PC-3 (cell line): ENCODE measurements around the gene GNAZ. TPM values are rescaled to one million over a fixed set of nuclear protein-coding genes. Genes with fewer than 3 reads are reported as not detected.

Experiments used
- ATAC-seq: fragments of 200-7000 bp; cut with Tn5 transposase; 2 replicates; pipeline ENCODE4 v1.9.1; 2020; ENCODE audit warnings: mild to moderate bottlenecking, moderate library complexity
- BruUV-seq: library from RNA; stranded (reverse); fragments of 400-500 nt; replicated peaks from 2 replicates; lab custom pipeline; 2021; lab: Mats Ljungman, UMichigan
- CTCF ChIA-PET: fragments of 300-600 bp; sonication (Branson Sonifier 250); formaldehyde crosslinking; loops from one replicate; lab custom pipeline; 2022; ENCODE audit warnings: antibody characterized with exemption; lab: Charles Lee
- POLR2A ChIA-PET: fragments of 300-600 bp; sonication (Branson Sonifier 250); formaldehyde crosslinking; loops from one replicate; lab custom pipeline; 2022; ENCODE audit warnings: antibody characterized with exemption; ENCODE audit not compliant: unreplicated experiment; lab: Charles Lee
- DNase-seq: peaks from one replicate; pipeline ENCODE4 v3.0.0-alpha.2; 2015
- H2AFZ ChIP-seq: fragments of 300-600 bp; sonication (generic); 2 replicates; pipeline ENCODE4 v1.6.0; 2016; ENCODE audit warnings: antibody characterized with exemption, low read length
- H3F3A ChIP-seq: fragments of 300-600 bp; sonication (generic); one replicate; pipeline ENCODE4 v1.6.0; 2017; ENCODE audit warnings: antibody characterized with exemption, low read length, control low read depth, mild to moderate bottlenecking; ENCODE audit not compliant: unreplicated experiment
- H3K27ac ChIP-seq: fragments of 300-600 bp; sonication (generic); 2 replicates; pipeline ENCODE4 v1.5.1; 2016; ENCODE audit warnings: mild to moderate bottlenecking, low read length
- H3K27me3 ChIP-seq: fragments of 300-600 bp; sonication (generic); 2 replicates; pipeline ENCODE4 v1.6.1; 2016; ENCODE audit warnings: low read length, mixed read lengths
- H3K36me3 ChIP-seq: fragments of 300-600 bp; sonication (generic); 2 replicates; pipeline ENCODE4 v1.6.1; 2016; ENCODE audit warnings: low read depth, mixed run types, low read length, mixed read lengths
- H3K4me1 ChIP-seq: fragments of 300-600 bp; sonication (generic); 2 replicates; pipeline ENCODE4 v1.5.1; 2016; ENCODE audit warnings: low read length; ENCODE audit not compliant: insufficient read depth
- H3K4me2 ChIP-seq: fragments of 300-600 bp; sonication (generic); 2 replicates; pipeline ENCODE4 v1.6.0; 2016; ENCODE audit warnings: low read length
- H3K4me3 ChIP-seq: fragments of 300-600 bp; sonication (generic); 2 replicates; pipeline ENCODE4 v1.5.1; 2016; ENCODE audit warnings: mild to moderate bottlenecking, low read length, mixed read lengths
- H3K79me2 ChIP-seq: fragments of 300-600 bp; sonication (generic); 2 replicates; pipeline ENCODE4 v1.6.1; 2017; ENCODE audit warnings: low read length, mixed read lengths
- H3K9ac ChIP-seq: fragments of 300-600 bp; sonication (generic); 2 replicates; pipeline ENCODE4 v1.6.0; 2016; ENCODE audit warnings: mild to moderate bottlenecking, low read length
- H3K9me2 ChIP-seq: fragments of 300-600 bp; sonication (generic); replicated peaks from 2 replicates; pipeline ENCODE4 v1.6.1; 2016; ENCODE audit warnings: mixed run types, low read length, mixed read lengths
- H3K9me3 ChIP-seq: fragments of 300-600 bp; sonication (generic); 2 replicates; pipeline ENCODE4 v1.6.1; 2016; ENCODE audit warnings: low read length, mixed read lengths
- H4K20me1 ChIP-seq: fragments of 300-600 bp; sonication (generic); 2 replicates; pipeline ENCODE4 v1.6.1; 2016; ENCODE audit warnings: low read length, mixed read lengths
- EZH2 ChIP-seq: fragments of 300-600 bp; sonication (generic); IDR thresholded peaks from one replicate; pipeline ENCODE4 v1.6.1; 2017; ENCODE audit warnings: antibody characterized with exemption, mild to moderate bottlenecking, low read length; ENCODE audit not compliant: unreplicated experiment
- EZH2phosphoT487 ChIP-seq: fragments of 300-600 bp; sonication (generic); IDR thresholded peaks from 2 replicates; pipeline ENCODE4 v1.6.1; 2018; ENCODE audit warnings: mild to moderate bottlenecking, antibody characterized with exemption, low read length, borderline replicate concordance
- intact Hi-C: fragments of 100-400 bp; cut with micrococcal nuclease; formaldehyde crosslinking; loops from 2 replicates; pipeline ENCODE4 v1.9.0; 2023
- total RNA-seq: library from RNA; depleted of rRNA; stranded (reverse); fragments of >200 nt; gene quantifications from 2 replicates; pipeline ENCODE4 v1.2.3, GENCODE V29; 2014
- TF ChIP-seq, protein P1 (sequence below): fragments of 300-600 bp; sonication (generic); conservative IDR thresholded peaks from 2 replicates; pipeline ENCODE4 v1.5.1; 2017; ENCODE audit warnings: antibody characterized with exemption, low read depth, mild to moderate bottlenecking, low read length

The GNAZ gene
- total RNA-seq, 1 experiment from 2014 or later: 14.4 TPM

DNA sequence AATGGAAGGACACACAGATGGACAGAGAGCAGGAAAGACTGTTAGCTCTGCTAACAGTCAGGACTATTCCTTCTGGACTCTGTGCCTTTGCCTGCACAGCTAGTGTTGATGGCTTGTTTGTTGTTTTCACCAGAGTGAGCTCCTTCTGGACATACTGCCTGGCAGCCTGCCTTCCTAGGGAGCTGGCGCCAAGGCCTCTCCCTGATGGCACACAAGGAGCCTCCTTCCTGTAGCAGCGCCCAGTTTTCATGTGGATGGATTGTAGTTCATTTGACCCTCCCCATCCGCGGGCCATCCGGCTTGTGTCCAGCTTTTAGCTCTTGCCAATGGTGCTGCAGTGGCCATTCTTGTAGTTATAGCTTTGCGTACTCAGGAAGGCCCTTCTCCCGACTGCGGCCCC lies 93.3 kb downstream of the GNAZ start:
- intact Hi-C loops: no loop called here
- Histone ChIP-seq H3K9me3 (no peaks in the 10 kb centered on the region), H3K27me3 (no peaks in the 10 kb centered on the region), H3F3A (no peaks in the 10 kb centered on the region), H3K79me2 (no peaks in the 10 kb centered on the region), H3K36me3 (no peaks in the 10 kb centered on the region), H3K4me3 (no peak overlapping the region), H3K27ac (no peak overlapping the region), H2AFZ (no peak overlapping the region), H3K9ac (no peak overlapping the region), H4K20me1 (no peaks in the 10 kb centered on the region), H3K9me2 (no peaks in the 10 kb centered on the region), H3K4me1 (no peaks in the 10 kb centered on the region), H3K4me2 (no peak overlapping the region)
- POLR2A ChIA-PET: no interaction called here
- DNase-seq (no peak), ATAC-seq (no peak)
- TF ChIP-seq EZH2: no peak
- TF ChIP-seq EZH2phosphoT487: no peak
- TF ChIP-seq, protein P1, sequence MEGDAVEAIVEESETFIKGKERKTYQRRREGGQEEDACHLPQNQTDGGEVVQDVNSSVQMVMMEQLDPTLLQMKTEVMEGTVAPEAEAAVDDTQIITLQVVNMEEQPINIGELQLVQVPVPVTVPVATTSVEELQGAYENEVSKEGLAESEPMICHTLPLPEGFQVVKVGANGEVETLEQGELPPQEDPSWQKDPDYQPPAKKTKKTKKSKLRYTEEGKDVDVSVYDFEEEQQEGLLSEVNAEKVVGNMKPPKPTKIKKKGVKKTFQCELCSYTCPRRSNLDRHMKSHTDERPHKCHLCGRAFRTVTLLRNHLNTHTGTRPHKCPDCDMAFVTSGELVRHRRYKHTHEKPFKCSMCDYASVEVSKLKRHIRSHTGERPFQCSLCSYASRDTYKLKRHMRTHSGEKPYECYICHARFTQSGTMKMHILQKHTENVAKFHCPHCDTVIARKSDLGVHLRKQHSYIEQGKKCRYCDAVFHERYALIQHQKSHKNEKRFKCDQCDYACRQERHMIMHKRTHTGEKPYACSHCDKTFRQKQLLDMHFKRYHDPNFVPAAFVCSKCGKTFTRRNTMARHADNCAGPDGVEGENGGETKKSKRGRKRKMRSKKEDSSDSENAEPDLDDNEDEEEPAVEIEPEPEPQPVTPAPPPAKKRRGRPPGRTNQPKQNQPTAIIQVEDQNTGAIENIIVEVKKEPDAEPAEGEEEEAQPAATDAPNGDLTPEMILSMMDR: no peak
- CTCF ChIA-PET: no interaction called here
- no TSS peak for BruUV-seq

DNA sequence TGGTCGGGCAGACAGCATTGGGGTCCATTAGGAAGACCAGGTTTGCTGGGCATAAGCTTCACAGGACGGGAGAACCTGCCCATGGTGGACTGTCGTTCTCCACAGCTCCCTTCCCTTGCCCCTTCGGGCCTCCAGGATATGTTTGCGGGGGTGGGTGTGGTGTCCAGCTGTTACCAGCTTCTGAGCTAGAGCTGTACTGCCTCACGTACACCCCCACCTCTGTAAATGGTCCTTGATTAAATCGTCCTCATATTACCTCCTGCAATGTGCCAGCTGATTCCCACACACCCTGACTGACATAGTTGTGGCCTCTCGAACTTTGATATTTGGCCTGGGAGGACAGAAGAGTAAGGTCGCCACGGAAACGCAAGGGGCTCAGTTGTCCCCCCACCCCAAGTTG lies 93.8 kb downstream of the GNAZ start:
- Histone ChIP-seq H4K20me1 (no peaks in the 10 kb centered on the region), H2AFZ (no peak overlapping the region), H3K79me2 (no peaks in the 10 kb centered on the region), H3K4me1 (no peaks in the 10 kb centered on the region), H3K9me3 (no peaks in the 10 kb centered on the region), H3F3A (no peaks in the 10 kb centered on the region), H3K4me3 (no peak overlapping the region), H3K4me2 (no peak overlapping the region), H3K9ac (no peak overlapping the region), H3K9me2 (no peaks in the 10 kb centered on the region), H3K36me3 (no peaks in the 10 kb centered on the region), H3K27ac (no peak overlapping the region), H3K27me3 (no peaks in the 10 kb centered on the region)
- ATAC-seq: no peak
- TF ChIP-seq, protein P1: no peak
- TF ChIP-seq EZH2phosphoT487 (no peak), EZH2 (no peak)
- no peak for DNase-seq
- ChIA-PET POLR2A (no interaction called here), CTCF (no interaction called here)
- no TSS peak for BruUV-seq
- intact Hi-C loops: no loop called here

DNA sequence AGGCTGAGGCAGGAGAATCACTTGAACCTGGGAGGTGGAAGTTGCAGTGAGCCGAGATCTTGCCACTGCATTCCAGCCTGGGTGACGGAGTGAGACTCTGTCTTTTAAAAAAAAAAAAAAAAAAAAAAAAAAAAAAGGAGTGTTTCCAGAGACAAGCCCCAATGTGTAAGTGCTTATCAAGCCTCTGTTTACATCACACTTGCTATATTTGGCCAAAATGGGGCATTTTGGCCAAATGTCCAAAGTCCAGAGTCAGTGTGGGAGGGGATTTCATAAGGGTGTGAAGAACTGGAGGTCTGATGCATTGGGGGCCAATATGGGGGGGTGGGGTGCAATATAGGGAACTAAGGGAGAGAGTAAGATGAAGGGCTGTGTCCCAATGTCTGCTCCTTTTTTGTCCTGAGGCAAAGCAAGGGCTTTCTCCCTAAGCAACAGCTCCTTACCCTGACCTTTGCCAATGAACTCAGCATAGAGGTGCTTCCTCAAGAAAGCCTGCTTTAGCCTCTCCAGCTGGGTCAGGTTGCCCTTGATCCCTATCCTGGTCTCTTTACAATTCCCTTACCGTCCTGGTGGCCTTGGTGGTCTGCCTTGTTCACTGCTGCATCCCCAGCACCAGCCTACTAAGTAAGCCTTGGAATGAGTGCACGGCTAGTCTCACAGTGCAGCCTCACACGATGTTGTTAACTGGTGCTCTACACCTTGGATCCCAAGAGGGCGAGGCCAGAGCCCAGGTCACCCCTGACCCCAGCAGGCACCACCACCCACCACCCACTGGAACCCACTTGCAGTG lies 95.9 kb downstream of the GNAZ start:
- H3F3A ChIP-seq: no peaks in the 10 kb centered on the region
- ChIA-PET CTCF (no interaction called here), POLR2A (no interaction called here)
- H3K9me3 ChIP-seq: no peaks in the 10 kb centered on the region
- ATAC-seq (no peak), DNase-seq (no peak)
- no peak overlapping the region for H3K4me2 ChIP-seq
- no peak overlapping the region for H3K9ac ChIP-seq
- H3K36me3 ChIP-seq: no peaks in the 10 kb centered on the region
- no peaks in the 10 kb centered on the region for H3K4me1 ChIP-seq
- H3K4me3 ChIP-seq: no peak overlapping the region
- no peaks in the 10 kb centered on the region for H4K20me1 ChIP-seq
- TF ChIP-seq, protein P1: no peak
- TF ChIP-seq EZH2: no peak
- no peak for TF ChIP-seq EZH2phosphoT487
- no TSS peak for BruUV-seq
- no peaks in the 10 kb centered on the region for H3K79me2 ChIP-seq
- no peak overlapping the region for H3K27ac ChIP-seq
- no peak overlapping the region for H2AFZ ChIP-seq
- no peaks in the 10 kb centered on the region for H3K9me2 ChIP-seq
- intact Hi-C loops: no loop called here
- H3K27me3 ChIP-seq: no peaks in the 10 kb centered on the region
